ENCODE measurements around the gene OSMR. TPM values are rescaled to one million over a fixed set of nuclear protein-coding genes. Genes with fewer than 3 reads are reported as not detected.

OSMR gene
- total RNA-seq (2014; rRNA removed; shearing (Covaris generic)) (2.3 and 2.6 TPM in 2 replicates), polyA plus RNA-seq (2016; fragmentation: Nextera tagmentation; extraction: Ambion mirVana) (1.5 and 1.7 TPM in 2 replicates)
- long read RNA-seq, partial matches to known transcripts: 0 of 2 reads
- long read RNA-seq, other reads (novel, unspliced or antisense): 1 of 2 reads

DNA sequence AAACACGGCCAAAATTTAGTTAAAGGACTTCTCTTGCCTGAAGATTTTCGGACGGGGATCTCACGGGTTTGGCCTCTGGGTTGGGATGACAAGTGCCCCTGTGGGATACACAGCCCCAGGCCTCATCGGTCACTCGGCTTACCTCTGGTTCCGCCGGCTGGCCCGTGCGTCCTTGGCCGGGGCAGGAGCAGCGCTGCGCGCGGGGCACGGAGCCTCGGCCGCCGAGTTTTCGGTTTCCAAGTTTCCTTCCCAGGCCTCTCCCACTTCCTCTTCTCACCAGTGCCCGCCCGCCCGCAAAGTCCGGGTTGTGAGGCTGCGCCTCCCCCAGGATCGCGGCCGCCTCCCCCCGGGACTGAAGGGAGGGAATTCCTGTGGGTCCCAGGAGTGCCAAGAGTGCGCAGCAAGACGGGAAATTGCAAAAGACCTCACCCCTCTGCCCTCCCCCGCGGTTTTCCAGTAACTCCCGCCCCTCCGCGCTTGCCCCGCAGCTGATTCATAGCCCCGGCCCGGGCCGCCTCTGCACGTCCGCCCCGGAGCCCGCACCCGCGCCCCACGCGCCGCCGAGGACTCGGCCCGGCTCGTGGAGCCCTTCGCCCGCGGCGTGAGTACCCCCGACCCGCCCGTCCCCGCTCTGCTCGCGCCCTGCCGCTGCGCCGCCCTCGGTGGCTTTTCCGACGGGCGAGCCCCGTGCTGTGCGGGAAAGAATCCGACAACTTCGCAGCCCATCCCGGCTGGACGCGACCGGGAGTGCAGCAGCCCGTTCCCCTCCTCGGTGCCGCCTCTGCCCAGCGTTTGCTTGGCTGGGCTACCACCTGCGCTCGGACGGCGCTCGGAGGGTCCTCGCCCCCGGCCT, at the start of gene OSMR:
Gene OSMR, plus strand, starts transcription at position 487 of the 853 bp plus-strand sequence. CDS start 23,033 bp downstream, outside the sequence.
- no peaks in the 10 kb centered on the region for H3K9me2 ChIP-seq (ENCODE audit: insufficient read depth)
- 0 out of 2 replicates have a peak, but pooled peaks cover 2% of the 10 kb centered on the region for H3F3A ChIP-seq (replicated peaks; ENCODE audit: low read depth)

More for the DNA sequence above, at the start of gene OSMR:
- DNase-seq (ENCODE audit: low spot score) (peak; percentile 73), ATAC-seq (peak; percentile 82)
- H3K9me3 Mint-ChIP-seq: no peaks in the 10 kb centered on the region; the same call in 2 of the 3 replicates
- Histone ChIP-seq H3K4me1 (ENCODE audit: insufficient read depth) (0 out of 2 replicates have a peak, but pooled peaks cover 9% of the 10 kb centered on the region), H3K4me3 (peak within 1 kb of the TSS; percentile 75), H3K27me3 (ENCODE audit: insufficient read depth) (peaks cover 42% of the 10 kb centered on the region), H3K27ac (ENCODE audit: low read depth) (no peak within 1 kb of the TSS), H3K79me2 (replicated peaks; ENCODE audit: insufficient read depth) (no peaks in the 10 kb centered on the region), H3K4me2 (peak within 1 kb of the TSS; percentile 95), H3K36me3 (ENCODE audit: insufficient read depth) (no peaks in the 10 kb centered on the region), H4K20me1 (replicated peaks; ENCODE audit: insufficient read depth) (no peaks in the 10 kb centered on the region), H2AFZ (peak within 1 kb of the TSS; percentile 100)
- H3K27me3 Mint-ChIP-seq (ENCODE audit: insufficient read depth, low read depth, poor library complexity): peaks cover 35% of the 10 kb centered on the region
- H3K36me3 Mint-ChIP-seq (ENCODE audit: low read depth): no peaks in the 10 kb centered on the region
- H3K27ac Mint-ChIP-seq: no peak within 1 kb of the TSS
- no peak for TF ChIP-seq EZH2phosphoT487 (IDR thresholded peaks at IDR 0.05; ENCODE audit: unreplicated experiment)
- peak; percentile 28; the same call in 1 of the 2 replicates for TF ChIP-seq POLR2AphosphoS5 (IDR thresholded peaks at IDR 0.05; ENCODE audit: low read depth)
- no peak for TF ChIP-seq ZNF331 (CRISPR knock-in tag; IDR thresholded peaks at IDR 0.05; ENCODE audit: low read depth)
- peak; percentile 10 for TF ChIP-seq EZH2 (IDR thresholded peaks at IDR 0.05; ENCODE audit: low read depth, unreplicated experiment)
- TF ChIP-seq, protein P1, sequence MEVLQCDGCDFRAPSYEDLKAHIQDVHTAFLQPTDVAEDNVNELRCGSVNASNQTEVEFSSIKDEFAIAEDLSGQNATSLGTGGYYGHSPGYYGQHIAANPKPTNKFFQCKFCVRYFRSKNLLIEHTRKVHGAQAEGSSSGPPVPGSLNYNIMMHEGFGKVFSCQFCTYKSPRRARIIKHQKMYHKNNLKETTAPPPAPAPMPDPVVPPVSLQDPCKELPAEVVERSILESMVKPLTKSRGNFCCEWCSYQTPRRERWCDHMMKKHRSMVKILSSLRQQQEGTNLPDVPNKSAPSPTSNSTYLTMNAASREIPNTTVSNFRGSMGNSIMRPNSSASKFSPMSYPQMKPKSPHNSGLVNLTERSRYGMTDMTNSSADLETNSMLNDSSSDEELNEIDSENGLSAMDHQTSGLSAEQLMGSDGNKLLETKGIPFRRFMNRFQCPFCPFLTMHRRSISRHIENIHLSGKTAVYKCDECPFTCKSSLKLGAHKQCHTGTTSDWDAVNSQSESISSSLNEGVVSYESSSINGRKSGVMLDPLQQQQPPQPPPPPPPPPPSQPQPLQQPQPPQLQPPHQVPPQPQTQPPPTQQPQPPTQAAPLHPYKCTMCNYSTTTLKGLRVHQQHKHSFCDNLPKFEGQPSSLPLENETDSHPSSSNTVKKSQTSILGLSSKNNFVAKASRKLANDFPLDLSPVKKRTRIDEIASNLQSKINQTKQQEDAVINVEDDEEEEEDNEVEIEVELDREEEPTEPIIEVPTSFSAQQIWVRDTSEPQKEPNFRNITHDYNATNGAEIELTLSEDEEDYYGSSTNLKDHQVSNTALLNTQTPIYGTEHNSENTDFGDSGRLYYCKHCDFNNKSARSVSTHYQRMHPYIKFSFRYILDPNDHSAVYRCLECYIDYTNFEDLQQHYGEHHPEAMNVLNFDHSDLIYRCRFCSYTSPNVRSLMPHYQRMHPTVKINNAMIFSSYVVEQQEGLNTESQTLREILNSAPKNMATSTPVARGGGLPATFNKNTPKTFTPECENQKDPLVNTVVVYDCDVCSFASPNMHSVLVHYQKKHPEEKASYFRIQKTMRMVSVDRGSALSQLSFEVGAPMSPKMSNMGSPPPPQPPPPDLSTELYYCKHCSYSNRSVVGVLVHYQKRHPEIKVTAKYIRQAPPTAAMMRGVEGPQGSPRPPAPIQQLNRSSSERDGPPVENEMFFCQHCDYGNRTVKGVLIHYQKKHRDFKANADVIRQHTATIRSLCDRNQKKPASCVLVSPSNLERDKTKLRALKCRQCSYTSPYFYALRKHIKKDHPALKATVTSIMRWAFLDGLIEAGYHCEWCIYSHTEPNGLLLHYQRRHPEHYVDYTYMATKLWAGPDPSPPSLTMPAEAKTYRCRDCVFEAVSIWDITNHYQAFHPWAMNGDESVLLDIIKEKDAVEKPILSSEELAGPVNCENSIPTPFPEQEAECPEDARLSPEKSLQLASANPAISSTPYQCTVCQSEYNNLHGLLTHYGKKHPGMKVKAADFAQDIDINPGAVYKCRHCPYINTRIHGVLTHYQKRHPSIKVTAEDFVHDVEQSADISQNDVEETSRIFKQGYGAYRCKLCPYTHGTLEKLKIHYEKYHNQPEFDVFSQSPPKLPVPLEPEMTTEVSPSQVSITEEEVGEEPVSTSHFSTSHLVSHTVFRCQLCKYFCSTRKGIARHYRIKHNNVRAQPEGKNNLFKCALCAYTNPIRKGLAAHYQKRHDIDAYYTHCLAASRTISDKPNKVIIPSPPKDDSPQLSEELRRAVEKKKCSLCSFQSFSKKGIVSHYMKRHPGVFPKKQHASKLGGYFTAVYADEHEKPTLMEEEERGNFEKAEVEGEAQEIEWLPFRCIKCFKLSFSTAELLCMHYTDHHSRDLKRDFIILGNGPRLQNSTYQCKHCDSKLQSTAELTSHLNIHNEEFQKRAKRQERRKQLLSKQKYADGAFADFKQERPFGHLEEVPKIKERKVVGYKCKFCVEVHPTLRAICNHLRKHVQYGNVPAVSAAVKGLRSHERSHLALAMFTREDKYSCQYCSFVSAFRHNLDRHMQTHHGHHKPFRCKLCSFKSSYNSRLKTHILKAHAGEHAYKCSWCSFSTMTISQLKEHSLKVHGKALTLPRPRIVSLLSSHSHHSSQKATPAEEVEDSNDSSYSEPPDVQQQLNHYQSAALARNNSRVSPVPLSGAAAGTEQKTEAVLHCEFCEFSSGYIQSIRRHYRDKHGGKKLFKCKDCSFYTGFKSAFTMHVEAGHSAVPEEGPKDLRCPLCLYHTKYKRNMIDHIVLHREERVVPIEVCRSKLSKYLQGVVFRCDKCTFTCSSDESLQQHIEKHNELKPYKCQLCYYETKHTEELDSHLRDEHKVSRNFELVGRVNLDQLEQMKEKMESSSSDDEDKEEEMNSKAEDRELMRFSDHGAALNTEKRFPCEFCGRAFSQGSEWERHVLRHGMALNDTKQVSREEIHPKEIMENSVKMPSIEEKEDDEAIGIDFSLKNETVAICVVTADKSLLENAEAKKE (CRISPR knock-in tag; IDR thresholded peaks at IDR 0.05): no peak
- H3K4me1 Mint-ChIP-seq: peaks cover 13% of the 10 kb centered on the region
- peak within 1 kb of the TSS; percentile 81 for H3K4me3 Mint-ChIP-seq

Data from GM23338 (cell line).